GM12878 (cell line): Measurements from ENCODE around the gene TRIM9. TPM values are rescaled to one million over a fixed set of nuclear protein-coding genes. Genes with fewer than 3 reads are reported as not detected.

Experiments used
- ATAC-seq: fragments of 200-7000 bp; cut with Tn5 transposase; 3 replicates; pipeline ENCODE4 v1.9.1; 2020; ENCODE audit warnings: mild to moderate bottlenecking, moderate library complexity
- BruUV-seq: library from RNA; stranded (reverse); fragments of 400-500 nt; replicated peaks from 2 replicates; lab custom pipeline; 2021; lab: Mats Ljungman, UMichigan
- CTCF ChIA-PET: fragments of 300-600 bp; sonication (Branson Sonifier 250); formaldehyde crosslinking; extraction: SDS; loops from one replicate; lab custom pipeline; 2021; ENCODE audit warnings: inconsistent platforms; lab: Yijun Ruan, JAX
- POLR2A ChIA-PET: fragments of 350-600 bp; formaldehyde crosslinking; extraction: SDS; loops from one replicate; lab custom pipeline; 2021; ENCODE audit warnings: inconsistent platforms; lab: Charles Lee
- RAD21 ChIA-PET: fragments of 300-600 bp; sonication (Branson Sonifier 250); formaldehyde crosslinking; loops from one replicate; lab custom pipeline; 2023; ENCODE audit warnings: antibody characterized with exemption; ENCODE audit not compliant: unreplicated experiment; lab: Charles Lee
- SMC1A ChIA-PET: fragments of 300-600 bp; sonication (Branson Sonifier 250); formaldehyde crosslinking; loops from one replicate; lab custom pipeline; 2023; ENCODE audit not compliant: unreplicated experiment, uncharacterized antibody; lab: Charles Lee
- DNase-seq: peaks from one replicate; pipeline ENCODE4 v3.0.0-alpha.2; 2011; ENCODE audit warnings: low read depth, low spot score
- FAIRE-seq: peaks from 3 replicates; lab custom pipeline; 2011; peaks lifted over from hg19 to GRCh38; lab: Jason Lieb, UNC
- H2AFZ ChIP-seq: 2 replicates; pipeline ENCODE4 v1.6.0; 2011; ENCODE audit warnings: low read depth, low read length, control low read depth; ENCODE audit not compliant: control insufficient read depth
- H3K27ac ChIP-seq: 2 replicates; pipeline ENCODE4 v1.5.1; 2011; ENCODE audit warnings: control low read depth; ENCODE audit not compliant: control insufficient read depth, insufficient read depth
- H3K27me3 ChIP-seq, 2 experiments: replicated peaks in 1 of 2; 2 replicates each; pipeline versions ENCODE4 v1.6.0 to v1.6.1; 2011; ENCODE audit warnings: low read length in 1 of 2; ENCODE audit not compliant: control insufficient read depth in 2 of 2, insufficient read depth in 2 of 2
- H3K36me3 ChIP-seq, 2 experiments: 2 replicates each; pipeline ENCODE4 v1.5.1; 2011; ENCODE audit warnings: low read length in 1 of 2; ENCODE audit not compliant: control insufficient read depth in 2 of 2, insufficient read depth in 2 of 2
- H3K4me1 ChIP-seq: 2 replicates; pipeline ENCODE4 v1.6.1; 2011; ENCODE audit warnings: mild to moderate bottlenecking, low read length, moderate library complexity, mixed read lengths; ENCODE audit not compliant: control insufficient read depth, insufficient read depth
- H3K4me2 ChIP-seq: 2 replicates; pipeline ENCODE4 v1.6.0; 2011; ENCODE audit warnings: control low read depth; ENCODE audit not compliant: control insufficient read depth, insufficient read depth
- H3K4me3 ChIP-seq: fragments of 200-600 bp; sonication (generic); 2 replicates; pipeline ENCODE4 v1.5.1; 2016
- H3K79me2 ChIP-seq: 2 replicates; pipeline ENCODE4 v1.6.0; 2011; ENCODE audit warnings: low read length; ENCODE audit not compliant: control insufficient read depth, insufficient read depth
- H3K9ac ChIP-seq: 2 replicates; pipeline ENCODE4 v1.8.0; 2011; ENCODE audit warnings: low read length, control low read depth, mixed read lengths; ENCODE audit not compliant: control insufficient read depth, insufficient read depth
- H3K9me3 ChIP-seq: replicated peaks from 3 replicates; pipeline ENCODE4 v1.5.1; 2011; ENCODE audit warnings: mild to moderate bottlenecking, low read length; ENCODE audit not compliant: control insufficient read depth, insufficient read depth
- H4K20me1 ChIP-seq: 2 replicates; pipeline ENCODE4 v1.6.0; 2011; ENCODE audit not compliant: control insufficient read depth, insufficient read depth
- CEBPB ChIP-seq, 2 experiments: fragments of 150-350 bp in 1 of 2; IDR thresholded peaks; 2 replicates each; pipeline ENCODE4 v1.6.1; 2012 to 2014; ENCODE audit warnings: low read depth in 2 of 2, low read length in 2 of 2, borderline replicate concordance in 1 of 2, inconsistent platforms in 1 of 2
- GABPA ChIP-seq: IDR thresholded peaks from 2 replicates; pipeline ENCODE4 v1.6.1; 2014; ENCODE audit warnings: antibody characterized with exemption, low read depth, mild to moderate bottlenecking, inconsistent platforms
- GATAD2B ChIP-seq: fragments of 450-650 bp; conservative IDR thresholded peaks from 2 replicates; pipeline ENCODE4 v1.6.1; 2017; ENCODE audit warnings: low read depth, mild to moderate bottlenecking, moderate library complexity
- JUNB ChIP-seq: IDR thresholded peaks from 2 replicates; pipeline ENCODE4 v1.6.1; 2016; ENCODE audit warnings: antibody characterized with exemption, mild to moderate bottlenecking
- RUNX3 ChIP-seq: IDR thresholded peaks from 2 replicates; pipeline ENCODE4 v1.6.1; 2012; ENCODE audit warnings: low read length, inconsistent platforms
- SP1 ChIP-seq: IDR thresholded peaks from one replicate; pipeline ENCODE4 v1.6.1; 2011; ENCODE audit warnings: low read depth, low read length
- ZBED1 ChIP-seq: IDR thresholded peaks from 2 replicates; pipeline ENCODE4 v1.6.1; 2016; ENCODE audit warnings: borderline replicate concordance
- ZNF24 ChIP-seq: fragments of 450-650 bp; IDR thresholded peaks from 2 replicates; pipeline ENCODE4 v1.6.1; 2017; ENCODE audit warnings: antibody characterized with exemption, mild to moderate bottlenecking
- ZZZ3 ChIP-seq: IDR thresholded peaks from 2 replicates; pipeline ENCODE4 v1.6.1; 2011; ENCODE audit warnings: low read depth; ENCODE audit not compliant: control insufficient read depth, insufficient read length
- in situ Hi-C: fragments of 300-500 bp; cut with MboI; formaldehyde crosslinking; loops from 9 replicates; pipeline ENCODE4 v1.14.3; 2018; ENCODE audit warnings: mixed read lengths
- intact Hi-C: fragments of 100-400 bp; cut with micrococcal nuclease; formaldehyde crosslinking; loops from one replicate; pipeline ENCODE4 v1.14.2; 2022; ENCODE audit not compliant: unreplicated experiment
- polyA plus RNA-seq, 11 experiments: library from polyadenylated mRNA; depleted of rRNA in 4 of 11; unstranded in 6 of 11; stranded (reverse) in 5 of 11; fragments of >200 nt; fragmentation: Nextera tagmentation in 4 of 11; fragmentation: Illumina TruSeq in 1 of 11; extraction: Ambion mirVana in 4 of 11; extraction: Trizol in 1 of 11; gene quantifications; 1 replicate in 1 of 11; 2 replicates in 10 of 11; pipeline versions ENCODE4 v1.2.1 to v1.2.3, GENCODE V29; 2011 to 2016; ENCODE audit warnings: inconsistent platforms in 2 of 11, missing spikeins in 2 of 11, low read depth in 1 of 11
- total RNA-seq, 4 experiments: library from RNA; depleted of rRNA in 3 of 4; stranded (reverse); fragments of >200 nt in 3 of 4; fragmentation: Illumina TruSeq in 1 of 4; extraction: Trizol in 1 of 4; gene quantifications; 2 replicates each; pipeline versions ENCODE4 v1.2.1 to v1.2.3, GENCODE V29; 2013 to 2021
- TF ChIP-seq, protein P1 (sequence below), 3 experiments: IDR thresholded peaks in 2 of 3; conservative IDR thresholded peaks in 1 of 3; 2 replicates each; pipeline ENCODE4 v1.5.1; 2011; ENCODE audit warnings: low read depth in 3 of 3, low read length in 3 of 3, mild to moderate bottlenecking in 3 of 3, control low read depth in 2 of 3, moderate library complexity in 2 of 3, inconsistent platforms in 1 of 3, mixed read lengths in 1 of 3; ENCODE audit not compliant: control insufficient read depth in 2 of 3, insufficient read depth in 1 of 3; ENCODE audit errors: extremely low read depth in 1 of 3
- TF ChIP-seq, protein P2 (sequence below): fragments of 450-650 bp; IDR thresholded peaks from 2 replicates; pipeline ENCODE4 v1.6.1; 2016; ENCODE audit warnings: mild to moderate bottlenecking, moderate library complexity, borderline replicate concordance
- TF ChIP-seq, protein P3 (sequence below): IDR thresholded peaks from 2 replicates; pipeline ENCODE4 v1.6.1; 2012; ENCODE audit warnings: mild to moderate bottlenecking, low read depth, low read length
- TF ChIP-seq, protein P4 (sequence below): fragments of 450-650 bp; conservative IDR thresholded peaks from 2 replicates; pipeline ENCODE4 v1.6.1; 2017; ENCODE audit warnings: mild to moderate bottlenecking, moderate library complexity

The TRIM9 gene
- total and polyA plus RNA-seq, 10 of the 15 experiments (the other 5 are each of a cell fraction or from before 2014, with no cell fraction given) = 0.04 to 0.18 (median 0.11) TPM; not detected in 2

GRCh38 chr14:51004352-51004800 is 90.5 kb downstream of the TRIM9 start:
- Histone ChIP-seq H3K4me1 (no peaks in the 10 kb centered on the region), H3K9me3 (no peaks in the 10 kb centered on the region), H3K9ac (no peak overlapping the region), H3K4me2 (no peak overlapping the region), H4K20me1 (no peaks in the 10 kb centered on the region), H3K27ac (no peak overlapping the region), H2AFZ (no peak overlapping the region), H3K4me3 (no peak overlapping the region), H3K36me3 (no peaks in the 10 kb centered on the region), H3K79me2 (no peaks in the 10 kb centered on the region), H3K27me3 (no peaks in the 10 kb centered on the region)
- intact Hi-C loops (no loop called here), in situ Hi-C loops (no loop called here)
- CTCF ChIA-PET = no interaction called here
- POLR2A ChIA-PET = no interaction called here
- ATAC-seq = no peak
- SMC1A ChIA-PET = interaction anchor here (0.7 to 1.5 kb wide), 2 partner anchors 14 to 19 kb away, joined by 3 to 4 read pairs; no protein-coding TSS in a partner anchor
- no peak for FAIRE-seq
- BruUV-seq = no TSS peak
- RAD21 ChIA-PET = no interaction called here
- DNase-seq = no peak
- TF ChIP-seq ZBED1 = no peak
- TF ChIP-seq, protein P1, sequence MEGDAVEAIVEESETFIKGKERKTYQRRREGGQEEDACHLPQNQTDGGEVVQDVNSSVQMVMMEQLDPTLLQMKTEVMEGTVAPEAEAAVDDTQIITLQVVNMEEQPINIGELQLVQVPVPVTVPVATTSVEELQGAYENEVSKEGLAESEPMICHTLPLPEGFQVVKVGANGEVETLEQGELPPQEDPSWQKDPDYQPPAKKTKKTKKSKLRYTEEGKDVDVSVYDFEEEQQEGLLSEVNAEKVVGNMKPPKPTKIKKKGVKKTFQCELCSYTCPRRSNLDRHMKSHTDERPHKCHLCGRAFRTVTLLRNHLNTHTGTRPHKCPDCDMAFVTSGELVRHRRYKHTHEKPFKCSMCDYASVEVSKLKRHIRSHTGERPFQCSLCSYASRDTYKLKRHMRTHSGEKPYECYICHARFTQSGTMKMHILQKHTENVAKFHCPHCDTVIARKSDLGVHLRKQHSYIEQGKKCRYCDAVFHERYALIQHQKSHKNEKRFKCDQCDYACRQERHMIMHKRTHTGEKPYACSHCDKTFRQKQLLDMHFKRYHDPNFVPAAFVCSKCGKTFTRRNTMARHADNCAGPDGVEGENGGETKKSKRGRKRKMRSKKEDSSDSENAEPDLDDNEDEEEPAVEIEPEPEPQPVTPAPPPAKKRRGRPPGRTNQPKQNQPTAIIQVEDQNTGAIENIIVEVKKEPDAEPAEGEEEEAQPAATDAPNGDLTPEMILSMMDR (IDR thresholded peaks at IDR 0.05 in 2 of 3, conservative IDR thresholded peaks at IDR 0.05 in 1 of 3; ENCODE audit: control insufficient read depth in 2 of 3, extremely low read depth in 1 of 3, insufficient read depth in 1 of 3, low read depth in 3 of 3, low read length in 3 of 3) = no peak
- TF ChIP-seq, protein P2, sequence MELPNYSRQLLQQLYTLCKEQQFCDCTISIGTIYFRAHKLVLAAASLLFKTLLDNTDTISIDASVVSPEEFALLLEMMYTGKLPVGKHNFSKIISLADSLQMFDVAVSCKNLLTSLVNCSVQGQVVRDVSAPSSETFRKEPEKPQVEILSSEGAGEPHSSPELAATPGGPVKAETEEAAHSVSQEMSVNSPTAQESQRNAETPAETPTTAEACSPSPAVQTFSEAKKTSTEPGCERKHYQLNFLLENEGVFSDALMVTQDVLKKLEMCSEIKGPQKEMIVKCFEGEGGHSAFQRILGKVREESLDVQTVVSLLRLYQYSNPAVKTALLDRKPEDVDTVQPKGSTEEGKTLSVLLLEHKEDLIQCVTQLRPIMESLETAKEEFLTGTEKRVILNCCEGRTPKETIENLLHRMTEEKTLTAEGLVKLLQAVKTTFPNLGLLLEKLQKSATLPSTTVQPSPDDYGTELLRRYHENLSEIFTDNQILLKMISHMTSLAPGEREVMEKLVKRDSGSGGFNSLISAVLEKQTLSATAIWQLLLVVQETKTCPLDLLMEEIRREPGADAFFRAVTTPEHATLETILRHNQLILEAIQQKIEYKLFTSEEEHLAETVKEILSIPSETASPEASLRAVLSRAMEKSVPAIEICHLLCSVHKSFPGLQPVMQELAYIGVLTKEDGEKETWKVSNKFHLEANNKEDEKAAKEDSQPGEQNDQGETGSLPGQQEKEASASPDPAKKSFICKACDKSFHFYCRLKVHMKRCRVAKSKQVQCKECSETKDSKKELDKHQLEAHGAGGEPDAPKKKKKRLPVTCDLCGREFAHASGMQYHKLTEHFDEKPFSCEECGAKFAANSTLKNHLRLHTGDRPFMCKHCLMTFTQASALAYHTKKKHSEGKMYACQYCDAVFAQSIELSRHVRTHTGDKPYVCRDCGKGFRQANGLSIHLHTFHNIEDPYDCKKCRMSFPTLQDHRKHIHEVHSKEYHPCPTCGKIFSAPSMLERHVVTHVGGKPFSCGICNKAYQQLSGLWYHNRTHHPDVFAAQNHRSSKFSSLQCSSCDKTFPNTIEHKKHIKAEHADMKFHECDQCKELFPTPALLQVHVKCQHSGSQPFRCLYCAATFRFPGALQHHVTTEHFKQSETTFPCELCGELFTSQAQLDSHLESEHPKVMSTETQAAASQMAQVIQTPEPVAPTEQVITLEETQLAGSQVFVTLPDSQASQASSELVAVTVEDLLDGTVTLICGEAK = no peak
- TF ChIP-seq GABPA = no peak
- TF ChIP-seq JUNB = no peak
- no peak for TF ChIP-seq SP1
- no peak for TF ChIP-seq ZNF24
- TF ChIP-seq, protein P3, sequence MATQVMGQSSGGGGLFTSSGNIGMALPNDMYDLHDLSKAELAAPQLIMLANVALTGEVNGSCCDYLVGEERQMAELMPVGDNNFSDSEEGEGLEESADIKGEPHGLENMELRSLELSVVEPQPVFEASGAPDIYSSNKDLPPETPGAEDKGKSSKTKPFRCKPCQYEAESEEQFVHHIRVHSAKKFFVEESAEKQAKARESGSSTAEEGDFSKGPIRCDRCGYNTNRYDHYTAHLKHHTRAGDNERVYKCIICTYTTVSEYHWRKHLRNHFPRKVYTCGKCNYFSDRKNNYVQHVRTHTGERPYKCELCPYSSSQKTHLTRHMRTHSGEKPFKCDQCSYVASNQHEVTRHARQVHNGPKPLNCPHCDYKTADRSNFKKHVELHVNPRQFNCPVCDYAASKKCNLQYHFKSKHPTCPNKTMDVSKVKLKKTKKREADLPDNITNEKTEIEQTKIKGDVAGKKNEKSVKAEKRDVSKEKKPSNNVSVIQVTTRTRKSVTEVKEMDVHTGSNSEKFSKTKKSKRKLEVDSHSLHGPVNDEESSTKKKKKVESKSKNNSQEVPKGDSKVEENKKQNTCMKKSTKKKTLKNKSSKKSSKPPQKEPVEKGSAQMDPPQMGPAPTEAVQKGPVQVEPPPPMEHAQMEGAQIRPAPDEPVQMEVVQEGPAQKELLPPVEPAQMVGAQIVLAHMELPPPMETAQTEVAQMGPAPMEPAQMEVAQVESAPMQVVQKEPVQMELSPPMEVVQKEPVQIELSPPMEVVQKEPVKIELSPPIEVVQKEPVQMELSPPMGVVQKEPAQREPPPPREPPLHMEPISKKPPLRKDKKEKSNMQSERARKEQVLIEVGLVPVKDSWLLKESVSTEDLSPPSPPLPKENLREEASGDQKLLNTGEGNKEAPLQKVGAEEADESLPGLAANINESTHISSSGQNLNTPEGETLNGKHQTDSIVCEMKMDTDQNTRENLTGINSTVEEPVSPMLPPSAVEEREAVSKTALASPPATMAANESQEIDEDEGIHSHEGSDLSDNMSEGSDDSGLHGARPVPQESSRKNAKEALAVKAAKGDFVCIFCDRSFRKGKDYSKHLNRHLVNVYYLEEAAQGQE = no peak
- TF ChIP-seq, protein P4, sequence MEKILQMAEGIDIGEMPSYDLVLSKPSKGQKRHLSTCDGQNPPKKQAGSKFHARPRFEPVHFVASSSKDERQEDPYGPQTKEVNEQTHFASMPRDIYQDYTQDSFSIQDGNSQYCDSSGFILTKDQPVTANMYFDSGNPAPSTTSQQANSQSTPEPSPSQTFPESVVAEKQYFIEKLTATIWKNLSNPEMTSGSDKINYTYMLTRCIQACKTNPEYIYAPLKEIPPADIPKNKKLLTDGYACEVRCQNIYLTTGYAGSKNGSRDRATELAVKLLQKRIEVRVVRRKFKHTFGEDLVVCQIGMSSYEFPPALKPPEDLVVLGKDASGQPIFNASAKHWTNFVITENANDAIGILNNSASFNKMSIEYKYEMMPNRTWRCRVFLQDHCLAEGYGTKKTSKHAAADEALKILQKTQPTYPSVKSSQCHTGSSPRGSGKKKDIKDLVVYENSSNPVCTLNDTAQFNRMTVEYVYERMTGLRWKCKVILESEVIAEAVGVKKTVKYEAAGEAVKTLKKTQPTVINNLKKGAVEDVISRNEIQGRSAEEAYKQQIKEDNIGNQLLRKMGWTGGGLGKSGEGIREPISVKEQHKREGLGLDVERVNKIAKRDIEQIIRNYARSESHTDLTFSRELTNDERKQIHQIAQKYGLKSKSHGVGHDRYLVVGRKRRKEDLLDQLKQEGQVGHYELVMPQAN = no peak
- no peak for TF ChIP-seq ZZZ3
- no peak for TF ChIP-seq CEBPB (IDR thresholded peaks at IDR 0.05; ENCODE audit: borderline replicate concordance in 1 of 2, low read depth in 2 of 2, low read length in 2 of 2)
- no peak for TF ChIP-seq RUNX3
- TF ChIP-seq GATAD2B = no peak
